ENCODE measurements around the gene LRCH1. TPM values are rescaled to one million over a fixed set of nuclear protein-coding genes. Genes with fewer than 3 reads are reported as not detected.

Gene LRCH1
- total RNA-seq, 2 donors from 2014 or later, result 22.5 to 31.4 TPM

- intact Hi-C loops (cut with DNase I), result no loop called here
Observed at GRCh38 chr13:46530084-46530935, 22.7 kb upstream of the LRCH1 start.

GRCh38 chr13:46531953-46532352 is 21.0 kb upstream of the LRCH1 start:
- no peak for DNase-seq (ENCODE audit: low spot score)
- intact Hi-C loops (cut with DNase I), result no loop called here

More at GRCh38 chr13:46530084-46530935, 22.7 kb upstream of the LRCH1 start:
- DNase-seq (ENCODE audit: low spot score), result no peak

- intact Hi-C loops (cut with DNase I), result no loop called here
- DNase-seq (ENCODE audit: low spot score), result no peak
Observed at GRCh38 chr13:46535002-46535401, 18.0 kb upstream of the LRCH1 start.

- no peak for DNase-seq (ENCODE audit: low spot score)
- intact Hi-C loops (cut with DNase I), result no loop called here
Observed at GRCh38 chr13:46535825-46536224, 17.1 kb upstream of the LRCH1 start.

- intact Hi-C loops (cut with DNase I), result no loop called here
Observed at GRCh38 chr13:46536341-46536740, 16.6 kb upstream of the LRCH1 start.

GRCh38 chr13:46539231-46539630 is 13.7 kb upstream of the LRCH1 start:
- DNase-seq (ENCODE audit: low spot score), result no peak
- intact Hi-C loops (cut with DNase I), result no loop called here

More at GRCh38 chr13:46536341-46536740, 16.6 kb upstream of the LRCH1 start:
- no peak for DNase-seq (ENCODE audit: low spot score)

- intact Hi-C loops (cut with DNase I), result no loop called here
Observed at GRCh38 chr13:46541210-46541609, 11.8 kb upstream of the LRCH1 start.

GRCh38 chr13:46542833-46543232 is 10.1 kb upstream of the LRCH1 start:
- no peak for DNase-seq (ENCODE audit: low spot score)
- intact Hi-C loops (cut with DNase I), result no loop called here

More at GRCh38 chr13:46541210-46541609, 11.8 kb upstream of the LRCH1 start:
- no peak for DNase-seq (ENCODE audit: low spot score)

- no peak for DNase-seq (ENCODE audit: low spot score)
- intact Hi-C loops (cut with DNase I), result no loop called here
Observed at GRCh38 chr13:46543287-46543686, 9.7 kb upstream of the LRCH1 start.

GRCh38 chr13:46544208-46544607 is 8.8 kb upstream of the LRCH1 start:
- intact Hi-C loops (cut with DNase I), result no loop called here
- DNase-seq (ENCODE audit: low spot score), result no peak

GRCh38 chr13:46544811-46545210 is 8.2 kb upstream of the LRCH1 start:
- no peak for DNase-seq (ENCODE audit: low spot score)
- intact Hi-C loops (cut with DNase I), result no loop called here

GRCh38 chr13:46546084-46546768 is 6.7 kb upstream of the LRCH1 start:
- no peak for DNase-seq (ENCODE audit: low spot score)
- intact Hi-C loops (cut with DNase I), result no loop called here

- no peak for DNase-seq (ENCODE audit: low spot score)
- intact Hi-C loops (cut with DNase I), result loop anchor here (5.0 to 10.0 kb wide), 3 partner anchors 124 to 171 kb away; no protein-coding TSS in a partner anchor
Observed at GRCh38 chr13:46550822-46551221, 2.1 kb upstream of the LRCH1 start.

- intact Hi-C loops (cut with DNase I), result loop anchor here (5.0 to 10.0 kb wide), 3 partner anchors 123 to 171 kb away; no protein-coding TSS in a partner anchor
- DNase-seq (ENCODE audit: low spot score), result peak; percentile 93
Observed at GRCh38 chr13:46551410-46552302, 1.3 kb upstream of the LRCH1 start.

GRCh38 chr13:46552303-46552682 is 677 bp upstream of the LRCH1 start:
- no peak for DNase-seq (ENCODE audit: low spot score)
- intact Hi-C loops (cut with DNase I), result loop anchor here (5.0 to 10.0 kb wide), 3 partner anchors 123 to 170 kb away; no protein-coding TSS in a partner anchor

GRCh38 chr13:46553521-46553885 is 533 bp downstream of the LRCH1 start:
- peak; percentile 81 for DNase-seq (ENCODE audit: low spot score)
- intact Hi-C loops (cut with DNase I), result loop anchor here (5.0 to 10.0 kb wide), 3 partner anchors 121 to 169 kb away; no protein-coding TSS in a partner anchor

- peak; percentile 93 for DNase-seq (ENCODE audit: low spot score)
- intact Hi-C loops (cut with DNase I), result loop anchor here (5.0 to 10.0 kb wide), 3 partner anchors 121 to 168 kb away; no protein-coding TSS in a partner anchor
Observed at GRCh38 chr13:46553886-46554858, 1.2 kb downstream of the LRCH1 start.

- intact Hi-C loops (cut with DNase I), result loop anchor here (5.0 to 10.0 kb wide), 3 partner anchors 120 to 167 kb away; no protein-coding TSS in a partner anchor
- no peak for DNase-seq (ENCODE audit: low spot score)
Observed at GRCh38 chr13:46554951-46555350, 2.0 kb downstream of the LRCH1 start.

Data from posterior vena cava (tissue), 2 donors.